SK-N-SH (cell line): ENCODE data around the gene GOLGA6L25. TPM values are rescaled to one million over a fixed set of nuclear protein-coding genes. Genes with fewer than 3 reads are reported as not detected.
"Not testable (repeated sequence)": the region's sequence is repeated elsewhere in the genome, so short reads cannot be mapped to it uniquely, and the experiment has no call there.

ENCODE experiments used
- CTCF ChIA-PET: fragments of 300-600, 350-600 bp; formaldehyde crosslinking; extraction: SDS; loops from one replicate; lab custom pipeline; 2021; lab: Yijun Ruan, JAX
- POLR2A ChIA-PET: fragments of 350-600 bp; sonication (Branson Sonifier 250); formaldehyde crosslinking; extraction: SDS; loops from one replicate; lab custom pipeline; 2020; ENCODE audit warnings: antibody characterized with exemption, inconsistent platforms; lab: Yijun Ruan, JAX
- DNase-seq: peaks from one replicate; pipeline ENCODE4 v3.0.0; 2012
- H2AFZ ChIP-seq: fragments of 200-600 bp; sonication (generic); 2 replicates; pipeline ENCODE4 v1.8.1; 2016; ENCODE audit warnings: antibody characterized with exemption, mild to moderate bottlenecking, low read depth
- H3F3A ChIP-seq: fragments of 200-600 bp; sonication (generic); replicated peaks from 2 replicates; pipeline ENCODE3; 2016; ENCODE audit warnings: antibody characterized with exemption, mild to moderate bottlenecking; ENCODE audit not compliant: insufficient read depth
- H3K27ac ChIP-seq, 2 experiments: fragments of 200-500 bp in 1 of 2; fragments of 200-600 bp in 1 of 2; sonication (Bioruptor generic) in 1 of 2; sonication (generic), shearing (Covaris generic) in 1 of 2; 2 replicates each; pipeline versions ENCODE4 v1.5.1 to v1.6.1; 2014 to 2016; ENCODE audit warnings: low read depth in 2 of 2, inconsistent platforms in 1 of 2, low read length in 1 of 2, mild to moderate bottlenecking in 1 of 2, mixed read lengths in 1 of 2
- H3K27me3 ChIP-seq: fragments of 200-600 bp; sonication (generic), shearing (Covaris generic); 2 replicates; pipeline ENCODE4 v1.6.1; 2016; ENCODE audit warnings: mixed run types; ENCODE audit not compliant: insufficient read depth
- H3K36me3 ChIP-seq, 2 experiments: fragments of 200-500 bp in 1 of 2; fragments of 200-600 bp in 1 of 2; sonication (Bioruptor generic) in 1 of 2; sonication (generic) in 1 of 2; replicated peaks in 1 of 2; 2 replicates each; pipeline versions ENCODE3 to v1.5.1; 2014 to 2016; ENCODE audit warnings: low read length in 1 of 2, mild to moderate bottlenecking in 1 of 2; ENCODE audit not compliant: insufficient read depth in 2 of 2, control insufficient read depth in 1 of 2
- H3K4me1 ChIP-seq, 2 experiments: fragments of 200-500 bp in 1 of 2; fragments of 200-600 bp in 1 of 2; sonication (Bioruptor generic) in 1 of 2; sonication (generic), shearing (Covaris generic) in 1 of 2; 2 replicates each; pipeline versions ENCODE4 v1.5.1 to v1.6.1; 2014 to 2016; ENCODE audit warnings: low read depth in 1 of 2, low read length in 1 of 2, mixed run types in 1 of 2; ENCODE audit not compliant: insufficient read depth in 2 of 2, control insufficient read depth in 1 of 2
- H3K4me2 ChIP-seq: fragments of 200-600 bp; sonication (generic), shearing (Covaris generic); 2 replicates; pipeline ENCODE4 v1.6.1; 2017; ENCODE audit warnings: mixed run types
- H3K4me3 ChIP-seq, 2 experiments: fragments of 200-500 bp in 1 of 2; fragments of 200-600 bp in 1 of 2; sonication (Bioruptor generic) in 1 of 2; sonication (generic), shearing (Covaris generic) in 1 of 2; 2 replicates each; pipeline versions ENCODE4 v1.5.1 to v1.8.1; 2014 to 2016; ENCODE audit warnings: low read depth in 2 of 2, inconsistent platforms in 1 of 2, low read length in 1 of 2, mild to moderate bottlenecking in 1 of 2, mixed read lengths in 1 of 2, moderate library complexity in 1 of 2
- H3K79me2 ChIP-seq: fragments of 200-600 bp; sonication (generic); 2 replicates; pipeline ENCODE4 v1.8.1; 2017; ENCODE audit warnings: mild to moderate bottlenecking; ENCODE audit not compliant: insufficient read depth
- H3K9ac ChIP-seq: fragments of 200-600 bp; sonication (generic); 2 replicates; pipeline ENCODE4 v1.6.1; 2017; ENCODE audit warnings: mixed run types
- H3K9me2 ChIP-seq: fragments of 200-600 bp; sonication (generic); 2 replicates; pipeline ENCODE4 v1.6.1; 2017; ENCODE audit warnings: mixed run types
- H3K9me3 ChIP-seq: fragments of 200-600 bp; sonication (generic); 2 replicates; pipeline ENCODE4 v1.6.1; 2017; ENCODE audit warnings: mixed run types, mild to moderate bottlenecking, moderate library complexity
- H4K20me1 ChIP-seq: fragments of 200-600 bp; sonication (generic); 2 replicates; pipeline ENCODE4 v1.6.1; 2017; ENCODE audit warnings: mild to moderate bottlenecking, mixed run types; ENCODE audit not compliant: insufficient read depth
- WGBS: methylation state at CpG from one replicate; pipeline ENCODE4 v1.1.6; 2017; ENCODE audit warnings: low lambda C conversion rate; 5-methylcytosine and 5-hydroxymethylcytosine counted together
- polyA plus RNA-seq, 3 experiments: library from polyadenylated mRNA; depleted of rRNA; stranded (reverse); fragments of >200 nt; gene quantifications; 2 replicates each; pipeline ENCODE4 v1.2.3, GENCODE V29; 2012

GOLGA6L25 gene
- polyA plus RNA-seq, 1 of the 3 experiments (the other 2 are of a cell fraction), result not detected

GRCh38 chr15:28588977-28589606, 35.7 kb downstream of the GOLGA6L25 start:
- H3K36me3 ChIP-seq, POLR2A ChIA-PET, H2AFZ ChIP-seq, DNase-seq, H3K9me3 ChIP-seq, H3K4me1 ChIP-seq, H3K9ac ChIP-seq, H3K27me3 ChIP-seq, H3K27ac ChIP-seq, H4K20me1 ChIP-seq, H3K4me2 ChIP-seq, CTCF ChIA-PET, H3K79me2 ChIP-seq, H3K9me2 ChIP-seq, H3F3A ChIP-seq: not testable (repeated sequence)
- 20% methylated on average over 1 of the region's 72 CpGs for WGBS
- peak overlapping the region in 1 of 2 experiments; percentile 34; a peak in 2 of 4 replicates for H3K4me3 ChIP-seq

GRCh38 chr15:28589769-28590168, 36.4 kb downstream of the GOLGA6L25 start:
- H3K9me2 ChIP-seq, H3K4me1 ChIP-seq, POLR2A ChIA-PET, H3K36me3 ChIP-seq, H2AFZ ChIP-seq, H3K27ac ChIP-seq, DNase-seq, H3K9me3 ChIP-seq, H3K27me3 ChIP-seq, H3K79me2 ChIP-seq, H4K20me1 ChIP-seq, CTCF ChIA-PET, H3F3A ChIP-seq: not testable (repeated sequence)
- peak overlapping the region; percentile 34; the same call in 1 of the 2 replicates for H3K9ac ChIP-seq
- WGBS, result 1% methylated on average over 9 of the region's 9 CpGs
- H3K4me2 ChIP-seq, result peak overlapping the region; percentile 44; the same call in 1 of the 2 replicates
- peak overlapping the region; percentile 43 to 60 for H3K4me3 ChIP-seq

GRCh38 chr15:28592395-28592794, 39.0 kb downstream of the GOLGA6L25 start:
- H3K4me1 ChIP-seq, H4K20me1 ChIP-seq, H3K9me3 ChIP-seq, H3K9me2 ChIP-seq, H3K27me3 ChIP-seq, H3K79me2 ChIP-seq, POLR2A ChIA-PET, H3K9ac ChIP-seq, H3K27ac ChIP-seq, H3K4me3 ChIP-seq, CTCF ChIA-PET, H3K36me3 ChIP-seq, H2AFZ ChIP-seq, DNase-seq, H3F3A ChIP-seq, H3K4me2 ChIP-seq: not testable (repeated sequence)
- WGBS, result no CpG with 5 or more reads among the region's 3 CpGs

GRCh38 chr15:28593424-28594129, 40.2 kb downstream of the GOLGA6L25 start:
- H2AFZ ChIP-seq, H3K9me3 ChIP-seq, H3K4me3 ChIP-seq, H3F3A ChIP-seq, H3K27ac ChIP-seq, H3K4me2 ChIP-seq, POLR2A ChIA-PET, CTCF ChIA-PET, H4K20me1 ChIP-seq, H3K36me3 ChIP-seq, H3K4me1 ChIP-seq, H3K9me2 ChIP-seq, H3K27me3 ChIP-seq, DNase-seq, H3K9ac ChIP-seq, H3K79me2 ChIP-seq: not testable (repeated sequence)
- WGBS, result 97% methylated on average over 2 of the region's 5 CpGs

- H2AFZ ChIP-seq, H4K20me1 ChIP-seq, H3K4me2 ChIP-seq, H3K9me2 ChIP-seq, POLR2A ChIA-PET, H3K79me2 ChIP-seq, H3K9me3 ChIP-seq, H3F3A ChIP-seq, H3K36me3 ChIP-seq, H3K4me1 ChIP-seq, H3K27ac ChIP-seq, H3K4me3 ChIP-seq, DNase-seq, H3K27me3 ChIP-seq, CTCF ChIA-PET, H3K9ac ChIP-seq: not testable (repeated sequence)
- WGBS, result no CpG with 5 or more reads among the region's 10 CpGs
These were observed 44.1 kb downstream of the GOLGA6L25 start for GRCh38 chr15:28597471-28597870.

- H3K4me2 ChIP-seq, DNase-seq, H3K4me1 ChIP-seq, POLR2A ChIA-PET, H3K4me3 ChIP-seq, H3K79me2 ChIP-seq, H2AFZ ChIP-seq, H4K20me1 ChIP-seq, H3F3A ChIP-seq, H3K27me3 ChIP-seq, H3K36me3 ChIP-seq, H3K9me3 ChIP-seq, H3K9ac ChIP-seq, H3K27ac ChIP-seq, H3K9me2 ChIP-seq, CTCF ChIA-PET: not testable (repeated sequence)
- WGBS, result 92% methylated on average over 7 of the region's 8 CpGs
These were observed 44.8 kb downstream of the GOLGA6L25 start for GRCh38 chr15:28598209-28598608.
